Liver (tissue), 9 donors: ENCODE data around the gene TAF1C. TPM values are rescaled to one million over a fixed set of nuclear protein-coding genes. Genes with fewer than 3 reads are reported as not detected.

Experiments used
- DNase-seq: peaks from one replicate; pipeline ENCODE4 v3.0.0-alpha.2; 2017; ENCODE audit warnings: low spot score
- H3K27ac ChIP-seq, 2 donors: one replicate each; pipeline ENCODE4 v1.7.0; 2013; ENCODE audit warnings: inconsistent platforms in 2 of 2, low read length in 2 of 2, control low read depth in 1 of 2, low read depth in 1 of 2, mild to moderate bottlenecking in 1 of 2
- H3K27me3 ChIP-seq, 4 donors: one replicate each; pipeline versions ENCODE4 v1.6.1 to v1.7.0; 2013; ENCODE audit warnings: low read length in 3 of 4, inconsistent platforms in 1 of 4, mild to moderate bottlenecking in 1 of 4, moderate library complexity in 1 of 4; ENCODE audit not compliant: control insufficient read depth in 4 of 4, insufficient read depth in 4 of 4
- H3K36me3 ChIP-seq, 4 donors: one replicate each; pipeline versions ENCODE4 v1.6.1 to v1.7.0; 2013; ENCODE audit warnings: low read length in 3 of 4, mild to moderate bottlenecking in 3 of 4, low read depth in 1 of 4, moderate library complexity in 1 of 4; ENCODE audit not compliant: control insufficient read depth in 4 of 4, insufficient read depth in 3 of 4
- H3K4me1 ChIP-seq, 4 donors: one replicate each; pipeline versions ENCODE4 v1.6.1 to v1.7.0; 2013; ENCODE audit warnings: low read length in 3 of 4, mild to moderate bottlenecking in 3 of 4, moderate library complexity in 1 of 4; ENCODE audit not compliant: control insufficient read depth in 4 of 4, insufficient read depth in 4 of 4
- H3K4me3 ChIP-seq, 3 donors: one replicate each; pipeline versions ENCODE4 v1.6.1 to v1.7.0; 2013; ENCODE audit warnings: low read length in 3 of 3, control low read depth in 1 of 3, low read depth in 1 of 3, mild to moderate bottlenecking in 1 of 3
- H3K9ac ChIP-seq, 2 donors: one replicate each; pipeline ENCODE4 v1.7.0; 2013; ENCODE audit warnings: low read length in 2 of 2, mild to moderate bottlenecking in 2 of 2, moderate library complexity in 2 of 2, control low read depth in 1 of 2, low read depth in 1 of 2
- H3K9me3 ChIP-seq, 4 donors: one replicate each; pipeline versions ENCODE4 v1.6.1 to v1.7.0; 2013; ENCODE audit warnings: low read length in 3 of 4; ENCODE audit not compliant: control insufficient read depth in 4 of 4
- ATF3 ChIP-seq: IDR thresholded peaks from 2 replicates; pipeline ENCODE4 v1.6.1; 2016; ENCODE audit warnings: antibody characterized with exemption
- CTCF ChIP-seq: fragments of 150-350 bp; IDR thresholded peaks from 2 replicates; pipeline ENCODE4 v1.5.1; 2017; ENCODE audit warnings: improper control_type of control experiment, low read depth, low read length; ENCODE audit not compliant: missing input control
- FOXA1 ChIP-seq: IDR thresholded peaks from 2 replicates; pipeline ENCODE4 v1.6.1; 2016; ENCODE audit warnings: antibody characterized with exemption
- GABPA ChIP-seq, 2 donors: IDR thresholded peaks in 1 of 2; conservative IDR thresholded peaks in 1 of 2; 2 replicates each; pipeline ENCODE4 v1.6.1; 2016; ENCODE audit warnings: antibody characterized with exemption in 2 of 2, mild to moderate bottlenecking in 1 of 2, moderate library complexity in 1 of 2
- HNF4A ChIP-seq, 2 donors: conservative IDR thresholded peaks; 2 replicates each; pipeline ENCODE4 v1.6.1; 2016; ENCODE audit warnings: antibody characterized with exemption in 2 of 2, mild to moderate bottlenecking in 2 of 2
- JUND ChIP-seq, 2 donors: IDR thresholded peaks; 2 replicates each; pipeline ENCODE4 v1.6.1; 2016; ENCODE audit warnings: antibody characterized with exemption in 2 of 2
- MAX ChIP-seq: IDR thresholded peaks from 2 replicates; pipeline ENCODE4 v1.6.1; 2016; ENCODE audit warnings: antibody characterized with exemption
- RAD21 ChIP-seq, 2 donors: IDR thresholded peaks; 2 replicates each; pipeline ENCODE4 v1.6.1; 2016; ENCODE audit warnings: antibody characterized with exemption in 2 of 2, mild to moderate bottlenecking in 2 of 2
- REST ChIP-seq: IDR thresholded peaks from 2 replicates; pipeline ENCODE4 v1.6.1; 2016; ENCODE audit warnings: antibody characterized with exemption, mild to moderate bottlenecking
- RXRA ChIP-seq, 2 donors: IDR thresholded peaks; 2 replicates each; pipeline ENCODE4 v1.6.1; 2017 to 2018; ENCODE audit warnings: antibody characterized with exemption in 2 of 2, mild to moderate bottlenecking in 1 of 2
- SP1 ChIP-seq: IDR thresholded peaks from 2 replicates; pipeline ENCODE4 v1.6.1; 2018; ENCODE audit warnings: antibody characterized with exemption, mild to moderate bottlenecking
- YY1 ChIP-seq: IDR thresholded peaks from 2 replicates; pipeline ENCODE4 v1.6.1; 2016; ENCODE audit warnings: antibody characterized with exemption, mild to moderate bottlenecking
- ZBTB33 ChIP-seq: IDR thresholded peaks from 2 replicates; pipeline ENCODE4 v1.6.1; 2016; ENCODE audit warnings: antibody characterized with exemption
- WGBS: extraction: QIAGEN DNeasy Blood & Tissue Kit; methylation state at CpG from one replicate; pipeline ENCODE4 v1.1.7; 2013; 5-methylcytosine and 5-hydroxymethylcytosine counted together
- polyA plus RNA-seq, 2 donors: library from polyadenylated mRNA; stranded (reverse) in 1 of 2; unstranded in 1 of 2; fragments of 200-250 nt in 1 of 2; fragments of >200 nt in 1 of 2; fragmentation: Nextera tagmentation in 1 of 2; extraction: Ambion mirVana in 1 of 2; gene quantifications; one replicate each; pipeline versions ENCODE4 v1.2.1 to v1.2.3, GENCODE V29; 2013 to 2015
- total RNA-seq, 2 donors: library from RNA; depleted of rRNA; stranded (reverse); fragments of >200 nt; gene quantifications; one replicate each; pipeline ENCODE4 v1.2.3, GENCODE V29; 2014
- donor health status: healthy.
- donor health status: healthy.
- donor health status: healthy.
- donor health status: healthy.
- donor health status: healthy.

TAF1C gene
- total and polyA plus RNA-seq, 4 donors, result 10.2 to 34.5 (median 11.3) TPM

- Histone ChIP-seq H3K36me3 (no peaks in the 10 kb centered on the region), H3K27me3 (peaks cover 0 to 2% (median 0%) of the 10 kb centered on the region in 4 donors), H3K27ac (no peak overlapping the region), H3K9me3 (no peaks in the 10 kb centered on the region), H3K4me3 (no peak overlapping the region), H3K9ac (no peak overlapping the region), H3K4me1 (no peaks in the 10 kb centered on the region)
- 92% methylated on average over 7 of the region's 7 CpGs for WGBS
- no peak for DNase-seq
- TF ChIP-seq HNF4A (conservative IDR thresholded peaks at IDR 0.05) (no peak), ATF3 (no peak), JUND (IDR thresholded peaks at IDR 0.05) (no peak), RAD21 (IDR thresholded peaks at IDR 0.05) (no peak)
Observed at GRCh38 chr16:84165746-84166145, 21.1 kb downstream of the TAF1C start.

- no peaks in the 10 kb centered on the region for H3K9me3 ChIP-seq
- no peak overlapping the region for H3K27ac ChIP-seq
- TF ChIP-seq ATF3 (no peak), MAX (no peak), JUND (IDR thresholded peaks at IDR 0.05) (no peak), SP1 (no peak), REST (no peak), YY1 (no peak), RXRA (IDR thresholded peaks at IDR 0.05) (no peak), FOXA1 (no peak), GABPA (IDR thresholded peaks at IDR 0.05 in 1 of 2, conservative IDR thresholded peaks at IDR 0.05 in 1 of 2) (no peak), CTCF (no peak), ZBTB33 (no peak)
- no peaks in the 10 kb centered on the region for H3K36me3 ChIP-seq
- WGBS, result 69% methylated on average over 3 of the region's 3 CpGs
- no peak for DNase-seq
- no peak overlapping the region for H3K4me3 ChIP-seq
- no peak overlapping the region for H3K9ac ChIP-seq
- H3K4me1 ChIP-seq, result no peaks in the 10 kb centered on the region
- peaks cover 0 to 9% (median 1%) of the 10 kb centered on the region in 4 donors for H3K27me3 ChIP-seq
Observed at GRCh38 chr16:84161801-84162200, 25.1 kb downstream of the TAF1C start.
